Pericardium fibroblast (primary cell): Measurements from ENCODE around the gene OR5F1. TPM values are rescaled to one million over a fixed set of nuclear protein-coding genes. Genes with fewer than 3 reads are reported as not detected.

ENCODE experiments used
- total RNA-seq: library from RNA; depleted of rRNA; stranded (reverse); fragments of >200 nt; gene quantifications from 2 replicates; pipeline ENCODE4 v1.2.3, GENCODE V29; 2015

Gene OR5F1
- not detected in 2 replicates for total RNA-seq

DNA sequence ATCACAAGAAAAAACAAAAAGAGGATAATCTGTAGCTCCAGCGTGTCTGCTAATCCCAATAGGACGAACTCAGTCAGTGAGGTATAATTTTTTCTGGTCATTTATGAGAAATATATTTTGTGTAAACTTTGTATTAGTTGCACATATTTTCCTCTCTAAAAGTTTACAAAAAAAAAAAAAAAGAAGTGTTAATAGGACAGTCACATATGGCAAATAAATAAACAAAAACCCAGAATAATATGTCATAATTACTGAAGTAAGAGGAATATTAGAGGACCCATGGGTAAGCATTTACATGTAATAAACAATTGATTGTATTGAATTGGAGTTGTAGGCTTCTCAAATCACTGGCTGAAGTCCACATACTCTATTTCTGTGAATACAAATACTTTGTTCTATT lies at the start of gene OR5F1:
Gene OR5F1, minus strand, starts transcription at position 101 of the 400 bp plus-strand sequence. Its CDS starts 0 bp downstream, at position 101.

DNA sequence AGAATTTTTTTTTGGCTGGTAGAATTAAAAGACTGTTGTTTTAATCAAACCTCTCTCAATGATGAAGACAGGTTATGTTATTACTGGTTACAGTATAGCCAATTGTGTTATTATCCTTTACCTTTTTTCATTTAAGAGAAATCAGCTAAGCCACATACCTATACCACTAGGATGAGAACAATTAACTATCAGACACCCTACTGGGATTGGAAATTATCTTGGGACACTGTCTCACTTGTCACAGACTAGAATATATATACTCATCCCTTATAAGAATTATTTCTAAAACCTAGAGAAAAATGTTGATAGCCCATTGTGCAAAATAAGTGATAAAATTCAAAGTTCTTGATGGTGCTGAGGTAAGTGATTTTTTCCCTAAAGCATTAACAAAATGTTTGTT lies 32.9 kb upstream of the OR5F1 start, which contains the start of gene OR5AS1:
Gene OR5AS1, plus strand, starts transcription at position 301 of the 400 bp plus-strand sequence. CDS start 2,765 bp downstream, outside the sequence.

GRCh38 chr11:55969845-55970244 lies 24.6 kb downstream of the OR5F1 start, which contains the start of gene OR10AG1:
Gene OR10AG1, minus strand, starts transcription at chr11:55969945. Its CDS starts 38 bp downstream, at chr11:55969907.

Other genes starting within 250 kb of the OR5F1 start
- gene OR5D13, start 221.2 kb downstream of the OR5F1 start, total RNA-seq = not detected in 2 replicates
- not detected in 2 replicates for gene OR5D14, start 199.1 kb downstream of the OR5F1 start, total RNA-seq
- not detected in 2 replicates for gene OR5L1, start 183.3 kb downstream of the OR5F1 start, total RNA-seq
- gene OR5D18, start 175.0 kb downstream of the OR5F1 start, total RNA-seq = not detected in 2 replicates
- gene OR5L2, start 167.4 kb downstream of the OR5F1 start, total RNA-seq = not detected in 2 replicates
- gene OR5D16, start 155.9 kb downstream of the OR5F1 start, total RNA-seq = not detected in 2 replicates
- gene TRIM51, start 111.3 kb downstream of the OR5F1 start, total RNA-seq = not detected in 2 replicates
- gene OR5W2, start 80.0 kb downstream of the OR5F1 start, total RNA-seq = not detected in 2 replicates
- not detected in 2 replicates for gene OR5I1, start 58.2 kb downstream of the OR5F1 start, total RNA-seq
- not detected in 2 replicates for gene OR10AG1, start 24.7 kb downstream of the OR5F1 start, total RNA-seq
- not detected in 2 replicates for gene OR5AS1, start 33.0 kb upstream of the OR5F1 start, total RNA-seq
- not detected in 2 replicates for gene OR8I2, start 98.7 kb upstream of the OR5F1 start, total RNA-seq
- not detected in 2 replicates for gene OR8H2, start 109.1 kb upstream of the OR5F1 start, total RNA-seq
- gene OR8H3, start 127.7 kb upstream of the OR5F1 start, total RNA-seq = not detected in 2 replicates
- gene OR8J3, start 145.6 kb upstream of the OR5F1 start, total RNA-seq = not detected in 2 replicates
- not detected in 2 replicates for gene OR8K5, start 165.7 kb upstream of the OR5F1 start, total RNA-seq
- gene OR5J2, start 182.0 kb upstream of the OR5F1 start, total RNA-seq = not detected in 2 replicates
- not detected in 2 replicates for gene OR5T2, start 239.6 kb upstream of the OR5F1 start, total RNA-seq